Thyroid gland (tissue), 4 donors: ENCODE data around the gene CFAP46.

Experiments used
- POLR2A ChIP-seq, 2 donors: fragments of 450-650 bp; IDR thresholded peaks; one replicate each; pipeline ENCODE4 v1.6.1; 2017; ENCODE audit warnings: antibody characterized with exemption in 2 of 2, mild to moderate bottlenecking in 2 of 2, moderate library complexity in 1 of 2
- TF ChIP-seq, protein P1 (sequence below), 6 experiments: fragments of 200-600 bp in 3 of 6; fragments of 450-650 bp in 3 of 6; sonication (generic) in 3 of 6; IDR thresholded peaks; one replicate each; pipeline ENCODE4 v1.5.1; 2016 to 2019; ENCODE audit warnings: antibody characterized with exemption in 6 of 6, mild to moderate bottlenecking in 2 of 6, inconsistent platforms in 1 of 6, moderate library complexity in 1 of 6

DNA sequence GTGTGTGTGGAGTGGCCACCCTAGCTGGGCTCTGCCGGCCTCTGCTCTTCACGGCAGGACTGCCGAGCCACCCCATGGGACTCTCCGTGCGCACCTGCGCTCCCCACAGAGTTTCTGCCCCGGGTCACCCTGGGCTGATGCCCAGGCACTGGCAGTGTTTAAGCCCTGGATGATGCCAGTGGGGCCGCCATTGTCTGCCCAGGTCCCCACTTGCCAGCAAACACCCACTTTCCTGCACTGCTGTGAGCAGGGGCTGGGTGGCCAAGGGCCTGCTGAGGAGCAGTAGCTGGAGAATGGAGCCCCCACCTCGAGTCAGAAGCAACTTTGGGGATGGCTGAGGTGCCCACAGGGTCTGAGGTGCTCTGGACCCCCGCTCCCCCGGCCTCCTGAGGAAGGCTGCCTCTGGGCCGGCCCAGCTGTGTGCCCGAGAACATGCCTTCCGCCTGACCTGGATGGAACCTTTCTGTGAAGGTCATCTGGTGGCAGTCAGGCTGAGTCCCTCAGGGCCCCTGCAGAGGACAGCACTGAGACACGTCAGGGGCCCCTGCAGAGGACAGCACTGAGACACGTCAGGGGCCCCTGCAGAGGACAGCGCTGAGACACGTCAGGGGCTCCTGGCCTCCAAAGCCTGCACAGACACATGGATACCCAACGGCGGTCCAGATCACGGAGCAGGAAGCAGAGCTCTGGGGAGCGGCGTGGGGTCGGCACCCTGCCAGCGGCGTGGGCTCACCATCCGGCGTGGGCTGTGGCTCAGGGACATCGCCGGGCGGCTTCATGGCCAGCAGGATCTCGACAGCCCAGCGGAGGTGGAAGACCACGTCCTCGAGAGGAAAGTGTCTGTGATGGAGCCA lies 62.0 kb downstream of the CFAP46 start:
- TF ChIP-seq, protein P1, sequence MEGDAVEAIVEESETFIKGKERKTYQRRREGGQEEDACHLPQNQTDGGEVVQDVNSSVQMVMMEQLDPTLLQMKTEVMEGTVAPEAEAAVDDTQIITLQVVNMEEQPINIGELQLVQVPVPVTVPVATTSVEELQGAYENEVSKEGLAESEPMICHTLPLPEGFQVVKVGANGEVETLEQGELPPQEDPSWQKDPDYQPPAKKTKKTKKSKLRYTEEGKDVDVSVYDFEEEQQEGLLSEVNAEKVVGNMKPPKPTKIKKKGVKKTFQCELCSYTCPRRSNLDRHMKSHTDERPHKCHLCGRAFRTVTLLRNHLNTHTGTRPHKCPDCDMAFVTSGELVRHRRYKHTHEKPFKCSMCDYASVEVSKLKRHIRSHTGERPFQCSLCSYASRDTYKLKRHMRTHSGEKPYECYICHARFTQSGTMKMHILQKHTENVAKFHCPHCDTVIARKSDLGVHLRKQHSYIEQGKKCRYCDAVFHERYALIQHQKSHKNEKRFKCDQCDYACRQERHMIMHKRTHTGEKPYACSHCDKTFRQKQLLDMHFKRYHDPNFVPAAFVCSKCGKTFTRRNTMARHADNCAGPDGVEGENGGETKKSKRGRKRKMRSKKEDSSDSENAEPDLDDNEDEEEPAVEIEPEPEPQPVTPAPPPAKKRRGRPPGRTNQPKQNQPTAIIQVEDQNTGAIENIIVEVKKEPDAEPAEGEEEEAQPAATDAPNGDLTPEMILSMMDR (IDR thresholded peaks at IDR 0.05) = no peak
- no peak for TF ChIP-seq POLR2A (IDR thresholded peaks at IDR 0.05)
